ENCODE measurements around the gene EML4.
"Not testable (repeated sequence)": the region's sequence is repeated elsewhere in the genome, so short reads cannot be mapped to it uniquely, and the experiment has no call there.

Gene EML4

DNA sequence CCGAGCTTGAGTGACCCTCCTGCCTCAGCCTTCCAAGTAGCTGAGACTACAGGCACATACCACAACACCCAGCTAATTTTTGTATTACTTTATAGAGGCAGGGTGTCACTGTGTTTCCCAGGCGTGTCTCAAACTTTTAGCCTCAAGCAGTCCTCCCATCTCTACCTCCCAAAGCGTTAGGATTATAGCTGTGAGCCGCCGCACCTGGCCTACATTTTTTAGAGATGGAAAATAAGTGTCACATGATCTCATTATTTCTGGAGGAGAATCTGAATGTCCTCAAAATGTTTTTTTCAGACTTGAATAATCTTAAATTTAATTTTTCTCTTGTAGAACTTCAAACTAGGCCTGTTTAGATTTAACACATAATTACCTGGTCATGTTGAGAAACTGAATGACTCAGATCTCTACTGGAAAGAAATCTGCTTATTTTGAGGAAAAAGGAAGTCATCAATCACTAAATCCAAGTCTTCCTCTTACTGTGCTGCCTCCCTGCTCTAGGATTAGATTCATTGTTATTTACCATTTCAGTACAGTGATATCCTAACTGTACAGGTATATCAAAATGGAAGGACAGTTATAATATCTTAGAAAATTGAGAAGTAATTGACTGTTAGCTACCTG, 99.5 kb downstream of the EML4 start:
- no peak for DNase-seq

DNA sequence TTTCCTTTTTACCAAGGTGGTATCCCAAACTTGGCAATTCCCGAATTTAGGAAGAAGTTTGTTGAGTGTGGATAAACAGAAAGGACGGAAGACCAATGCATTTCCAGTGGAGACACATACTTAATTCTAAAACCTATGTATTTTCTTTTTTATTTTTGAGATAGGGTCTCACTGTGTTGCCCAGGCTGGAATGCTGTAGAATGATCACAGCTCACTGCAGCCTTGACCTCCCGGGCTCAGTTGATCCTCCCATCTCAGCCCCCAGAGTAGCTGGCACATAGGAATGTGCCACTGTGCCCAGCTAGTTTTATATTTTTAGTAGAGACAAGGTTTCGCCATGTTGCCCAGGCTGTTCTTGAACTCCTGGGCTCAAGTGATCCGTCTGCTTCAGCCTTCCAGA, 101.6 kb downstream of the EML4 start:
- no peak for DNase-seq

DNA sequence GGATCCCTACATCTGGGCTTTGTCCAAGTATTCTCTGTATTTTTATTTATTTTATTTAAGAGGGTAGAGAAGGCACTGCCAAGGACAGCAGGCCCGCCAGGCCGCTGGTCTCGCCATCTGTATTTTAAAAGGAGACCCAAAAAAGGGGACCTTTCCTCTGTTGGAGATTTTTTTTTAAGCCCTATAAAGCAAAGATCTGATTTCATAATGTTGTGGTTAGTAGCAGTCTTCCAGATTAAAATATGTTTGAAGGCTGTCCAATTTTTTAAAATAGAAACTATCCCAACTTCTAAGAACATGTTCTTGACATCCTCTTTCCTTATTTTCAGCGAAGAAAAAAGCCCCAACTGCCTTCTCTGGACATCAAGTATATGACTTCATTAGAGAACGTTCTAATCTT, 102.1 kb downstream of the EML4 start:
- not testable (repeated sequence) for DNase-seq

DNA sequence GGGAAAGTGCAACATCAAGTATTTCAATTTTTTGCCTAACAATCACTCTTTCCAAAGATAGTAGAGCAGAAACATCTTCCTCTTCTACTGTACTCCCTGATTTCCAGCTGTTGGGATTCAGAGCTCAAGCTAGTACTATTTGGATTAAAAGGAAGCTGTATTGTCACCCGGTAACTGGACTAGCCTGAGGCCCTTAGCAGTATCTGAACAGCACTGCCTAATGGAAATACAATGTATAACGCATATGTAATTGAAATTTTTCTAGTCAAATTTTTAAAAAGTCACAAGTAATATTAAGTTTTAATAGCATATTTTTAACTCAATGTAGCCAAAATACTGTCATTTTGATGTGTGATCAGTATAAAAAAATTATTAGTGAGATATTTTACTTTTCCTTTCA, 105.7 kb downstream of the EML4 start:
- no peak for DNase-seq

DNA sequence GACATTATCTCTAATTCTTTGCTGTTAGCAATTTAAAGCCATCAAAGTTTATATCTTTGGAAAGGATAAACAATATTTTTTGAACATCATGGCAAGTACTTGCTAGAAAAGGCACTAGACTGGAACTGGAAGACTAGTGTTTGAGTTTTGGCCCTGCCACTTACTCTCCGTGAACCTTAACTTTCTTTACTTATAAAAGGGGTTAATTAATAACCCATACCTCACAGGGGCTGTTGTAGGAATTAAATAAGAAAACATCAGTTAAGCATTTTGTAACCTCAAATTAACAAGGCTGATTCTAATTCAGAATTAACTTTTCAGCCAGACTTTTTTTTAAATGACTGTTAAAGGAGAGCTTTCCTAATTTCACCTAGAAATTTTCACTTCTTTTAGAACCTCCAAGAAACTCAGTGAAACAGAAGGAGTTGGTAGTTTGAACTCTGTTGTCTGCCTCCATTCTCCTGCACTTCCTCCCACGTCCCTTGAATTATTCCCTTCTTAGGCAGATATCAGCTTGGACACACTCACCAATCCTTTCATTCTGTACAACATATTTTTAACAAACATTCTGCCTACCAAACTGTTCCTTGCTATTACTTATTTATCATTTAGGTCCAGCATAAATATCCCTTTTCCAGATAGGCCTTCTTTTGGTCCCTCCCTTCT, 112.4 kb downstream of the EML4 start:
- no peak for DNase-seq

DNA sequence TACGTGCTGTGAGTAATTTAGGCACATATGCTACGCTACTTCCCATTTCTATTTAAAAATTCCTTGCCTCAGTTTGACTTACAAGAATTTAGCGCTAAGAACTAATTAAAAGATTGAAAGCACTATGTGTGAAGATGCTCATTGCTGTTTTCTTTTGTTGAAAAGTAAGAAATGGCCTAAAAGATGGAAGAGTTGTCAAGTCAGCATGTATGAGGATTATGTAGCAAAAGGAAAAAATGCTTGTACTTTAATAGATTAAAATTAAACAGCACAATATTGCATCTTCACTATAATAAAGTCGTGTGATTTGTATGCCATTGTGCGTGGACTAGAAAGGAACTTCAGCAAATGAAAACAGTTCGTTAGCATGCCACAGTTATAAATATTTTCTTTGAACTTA, 114.9 kb downstream of the EML4 start:
- no peak for DNase-seq

DNA sequence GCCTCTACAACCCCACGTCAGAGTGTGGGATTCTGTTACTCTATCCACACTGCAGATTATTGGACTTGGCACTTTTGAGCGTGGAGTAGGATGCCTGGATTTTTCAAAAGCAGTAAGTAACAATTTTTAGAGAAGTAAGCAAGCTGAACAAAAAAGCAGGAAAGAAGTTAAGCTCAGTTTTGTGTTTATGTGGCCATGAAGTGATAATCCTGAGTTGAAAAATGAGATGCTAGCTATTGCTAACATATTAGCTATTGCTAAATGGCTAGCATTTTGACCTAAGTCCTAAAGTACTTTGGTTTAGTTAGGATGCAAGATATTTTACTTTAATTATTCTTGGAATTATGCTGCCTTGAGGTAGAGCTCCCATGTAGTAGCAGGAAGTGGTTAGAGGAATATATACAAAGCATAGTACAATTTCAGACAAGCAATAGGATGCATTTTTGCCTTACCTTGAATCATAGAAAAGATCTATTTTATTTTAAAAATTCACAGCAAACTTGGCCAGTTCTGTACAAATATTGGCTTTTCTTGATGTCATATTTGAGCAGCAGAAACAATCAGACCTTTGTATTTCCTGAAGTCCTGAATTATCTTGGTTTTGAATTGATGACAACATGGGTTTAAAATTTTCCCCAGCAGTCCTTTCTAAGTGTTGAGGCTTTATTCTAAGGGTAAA, 117.3 kb downstream of the EML4 start:
- DNase-seq, result no peak

DNA sequence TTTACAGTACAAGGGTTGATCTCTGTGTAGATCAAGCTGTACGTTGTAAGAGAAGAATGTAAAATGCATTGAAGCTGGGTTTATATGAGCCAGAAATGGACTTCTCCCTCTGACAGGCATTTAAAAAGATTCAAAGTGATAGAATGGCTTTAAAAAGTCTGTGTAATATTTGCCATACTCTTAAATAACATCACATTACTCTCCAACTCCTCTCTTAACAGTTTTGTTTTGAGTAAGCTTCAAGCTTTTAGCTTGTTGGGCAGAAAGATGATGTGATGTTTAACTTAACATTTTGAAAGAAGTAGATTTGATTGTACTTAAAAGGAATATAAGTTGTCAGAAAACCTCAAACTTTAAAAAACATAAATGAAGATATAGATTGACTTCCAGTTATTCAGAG, 119.7 kb downstream of the EML4 start:
- no peak for DNase-seq

DNA sequence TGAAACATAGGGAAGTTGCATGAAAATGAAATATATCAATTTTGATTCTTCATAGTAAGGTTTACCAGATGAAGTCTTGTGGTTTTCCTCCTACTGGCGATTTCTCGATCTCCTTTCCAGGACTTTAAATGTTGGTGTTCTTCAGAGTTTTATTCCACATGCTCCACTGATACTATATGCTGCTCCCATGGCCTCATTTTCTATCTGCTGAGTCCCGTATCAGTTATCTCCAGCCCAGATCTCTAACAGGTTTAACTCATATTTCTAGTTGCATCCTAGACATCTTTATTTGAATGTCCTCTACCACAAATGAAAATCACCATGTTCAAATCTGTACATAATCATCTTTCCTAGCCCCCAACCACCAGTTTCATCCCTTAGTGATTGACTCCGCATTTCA, 120.1 kb downstream of the EML4 start:
- no peak for DNase-seq

DNA sequence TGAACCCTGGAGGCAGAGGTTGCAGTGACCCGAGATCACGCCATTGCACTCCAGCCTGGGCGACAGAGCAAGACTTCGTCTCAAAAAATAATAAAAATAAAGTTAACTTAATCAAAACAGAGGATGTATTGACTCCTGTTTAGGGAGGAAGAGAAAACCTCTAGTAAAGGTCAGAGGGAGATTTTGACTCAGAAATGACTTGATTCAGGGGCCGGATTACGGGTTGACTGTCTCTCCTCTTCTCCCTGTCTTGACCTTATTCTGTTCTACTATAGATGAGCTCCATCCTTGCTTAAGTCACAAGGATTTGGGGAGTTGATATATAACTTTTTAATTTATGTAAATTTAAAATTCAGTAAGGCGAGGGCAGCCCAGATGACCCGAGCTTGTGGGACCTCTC, 120.9 kb downstream of the EML4 start:
- no peak for DNase-seq

DNA sequence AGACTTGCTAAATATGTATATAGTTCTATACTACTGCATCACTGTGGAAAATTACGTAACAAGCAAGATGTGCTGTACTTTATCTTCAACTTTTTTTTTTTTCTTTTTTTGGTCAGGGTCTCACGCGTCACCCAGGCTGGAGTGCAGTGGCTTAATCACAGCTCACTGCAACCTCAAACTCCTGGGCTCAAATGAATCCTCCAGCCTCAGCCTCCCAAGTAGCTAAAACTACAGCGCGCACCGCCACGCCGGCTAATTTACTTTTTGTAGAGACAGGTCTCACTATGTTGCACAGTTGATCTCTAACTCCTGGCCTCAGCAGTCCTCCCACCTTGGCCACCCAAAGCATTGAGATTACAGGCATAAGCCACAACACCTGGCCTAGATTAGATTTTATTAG, 123.9 kb downstream of the EML4 start:
- DNase-seq, result no peak

DNA sequence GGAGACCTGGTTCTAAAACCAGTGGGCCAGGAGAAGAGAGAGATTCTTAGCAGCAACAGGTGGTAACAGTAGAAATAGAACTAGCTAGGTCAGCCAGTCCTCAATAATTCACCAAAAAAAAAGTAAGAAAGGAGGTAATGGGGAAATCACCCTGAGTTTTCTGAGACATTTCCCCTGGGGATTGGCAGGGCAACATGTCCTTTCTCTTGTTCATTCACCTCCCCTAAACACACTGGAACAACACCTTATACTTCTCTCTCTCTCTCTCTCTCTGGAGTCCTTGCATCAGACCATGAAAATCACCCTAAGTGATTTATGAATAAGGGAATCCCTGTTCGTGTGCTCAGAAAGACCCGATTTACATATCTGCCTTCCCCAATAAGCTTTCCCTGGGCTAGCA, 127.1 kb downstream of the EML4 start:
- DNase-seq, result no peak

DNA sequence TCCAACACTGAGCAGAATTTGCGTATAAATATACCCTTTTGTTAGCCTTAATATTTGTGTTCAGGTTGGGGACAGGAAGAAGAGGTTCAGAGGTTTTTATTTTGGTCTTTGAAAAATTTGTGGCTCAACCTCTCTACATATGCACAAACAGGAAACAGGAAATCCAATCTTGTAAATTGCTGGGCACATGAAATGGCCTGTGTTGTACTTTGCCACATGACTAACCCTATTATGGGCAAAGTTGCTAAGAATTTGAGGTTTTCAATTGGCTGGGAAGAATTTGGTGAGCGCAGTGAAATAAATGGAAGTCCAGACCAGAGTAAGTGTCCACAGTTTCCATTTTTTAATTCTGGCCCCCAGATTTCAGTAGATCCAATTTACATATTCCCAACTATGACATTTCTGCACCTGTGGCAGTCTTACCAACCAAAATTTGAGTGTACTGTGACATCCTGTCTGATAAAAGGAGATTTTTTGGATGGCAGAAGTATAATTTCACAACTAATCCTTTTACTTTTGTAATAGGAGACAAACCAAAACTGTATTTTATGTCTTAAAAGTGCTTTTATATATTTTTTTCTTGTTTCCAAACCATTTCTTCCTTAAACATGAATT, 128.3 kb downstream of the EML4 start:
- no peak for DNase-seq

DNA sequence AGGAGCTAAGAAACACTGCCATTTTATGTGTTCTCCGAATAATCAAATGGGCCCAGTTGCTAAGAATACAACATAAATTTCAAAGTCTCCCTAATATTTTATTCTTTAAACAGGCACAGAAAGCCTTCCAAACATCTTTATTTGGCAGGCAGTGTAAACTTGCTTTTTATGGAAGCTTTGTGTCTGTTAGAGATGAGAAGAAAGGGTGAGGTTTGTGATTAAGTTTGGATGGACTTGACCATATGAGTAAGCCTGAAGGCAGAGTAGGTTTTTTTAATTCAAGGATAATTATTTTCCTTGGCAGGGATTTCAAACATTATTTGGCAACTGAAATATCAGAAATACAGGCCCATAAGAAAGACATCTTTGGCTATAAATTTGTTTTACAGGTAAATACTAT, 129.0 kb downstream of the EML4 start:
- DNase-seq, result no peak

DNA sequence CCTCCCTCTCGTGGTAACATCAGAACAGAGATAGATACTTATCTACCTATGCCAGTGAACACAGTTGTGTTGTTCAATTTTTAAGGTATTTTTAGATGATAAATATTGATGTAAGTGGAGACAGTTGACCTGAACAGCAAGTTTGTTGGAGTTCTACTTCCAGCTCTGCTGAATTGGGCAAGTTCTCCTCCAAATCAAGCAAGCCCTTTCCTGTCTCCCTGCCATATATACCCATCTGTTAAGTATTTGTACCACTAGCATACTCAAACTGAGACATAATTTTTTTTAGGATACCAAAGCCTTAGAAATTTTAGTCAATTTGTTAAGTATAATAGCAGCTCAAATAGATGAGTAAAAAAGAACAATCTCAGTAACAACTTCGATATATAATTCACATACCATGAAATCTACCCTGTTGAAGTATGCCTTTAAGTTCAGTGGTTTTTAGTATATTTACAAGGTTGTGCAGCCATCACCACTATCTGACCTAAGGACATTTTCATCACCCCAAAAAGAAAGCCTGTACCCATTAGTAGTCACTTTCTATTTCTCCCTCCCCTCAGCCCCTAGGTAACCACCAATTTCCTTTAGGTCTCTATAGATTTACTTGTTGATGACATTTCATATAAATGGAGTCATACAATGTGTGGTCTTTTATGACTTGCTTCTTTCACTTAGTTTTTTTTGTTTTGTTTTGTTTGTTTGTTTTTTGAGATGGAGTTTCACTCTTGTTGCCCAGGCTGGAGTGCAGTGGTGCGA, 130.0 kb downstream of the EML4 start:
- DNase-seq, result no peak

DNA sequence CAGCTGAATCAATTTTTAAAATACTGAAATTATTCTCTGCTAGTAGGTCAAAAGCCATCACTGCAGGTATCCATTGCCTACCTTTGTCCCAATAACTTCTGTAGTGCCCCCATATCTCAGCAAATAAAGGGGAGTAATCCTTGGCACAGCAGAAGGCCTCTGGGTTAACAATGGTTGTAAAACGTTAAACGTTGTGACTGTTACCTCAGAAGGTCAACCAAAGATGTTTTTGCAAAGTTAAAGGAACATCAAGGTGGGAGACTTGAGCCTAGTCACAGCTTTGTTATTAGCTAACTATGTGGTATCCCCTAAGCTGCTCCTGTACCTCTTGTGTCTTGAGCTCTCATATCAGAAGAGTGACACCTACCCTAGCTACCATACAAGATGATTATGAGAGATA, 131.4 kb downstream of the EML4 start:
- DNase-seq, result no peak

DNA sequence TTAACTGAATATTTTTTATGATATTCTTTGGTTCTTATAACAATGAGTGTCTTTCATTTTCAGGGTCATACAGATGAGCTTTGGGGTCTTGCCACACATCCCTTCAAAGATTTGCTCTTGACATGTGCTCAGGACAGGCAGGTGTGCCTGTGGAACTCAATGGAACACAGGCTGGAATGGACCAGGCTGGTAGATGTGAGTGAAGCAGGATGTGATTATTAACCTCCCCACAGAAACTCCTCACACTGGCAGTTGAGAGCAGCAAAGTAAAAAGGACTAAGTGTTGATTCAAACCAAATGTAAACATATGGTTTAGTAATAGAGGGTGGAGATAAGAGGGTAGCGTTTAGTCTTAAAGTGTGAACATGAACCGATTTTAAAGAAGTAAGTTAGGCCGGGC, 134.1 kb downstream of the EML4 start:
- DNase-seq, result no peak

DNA sequence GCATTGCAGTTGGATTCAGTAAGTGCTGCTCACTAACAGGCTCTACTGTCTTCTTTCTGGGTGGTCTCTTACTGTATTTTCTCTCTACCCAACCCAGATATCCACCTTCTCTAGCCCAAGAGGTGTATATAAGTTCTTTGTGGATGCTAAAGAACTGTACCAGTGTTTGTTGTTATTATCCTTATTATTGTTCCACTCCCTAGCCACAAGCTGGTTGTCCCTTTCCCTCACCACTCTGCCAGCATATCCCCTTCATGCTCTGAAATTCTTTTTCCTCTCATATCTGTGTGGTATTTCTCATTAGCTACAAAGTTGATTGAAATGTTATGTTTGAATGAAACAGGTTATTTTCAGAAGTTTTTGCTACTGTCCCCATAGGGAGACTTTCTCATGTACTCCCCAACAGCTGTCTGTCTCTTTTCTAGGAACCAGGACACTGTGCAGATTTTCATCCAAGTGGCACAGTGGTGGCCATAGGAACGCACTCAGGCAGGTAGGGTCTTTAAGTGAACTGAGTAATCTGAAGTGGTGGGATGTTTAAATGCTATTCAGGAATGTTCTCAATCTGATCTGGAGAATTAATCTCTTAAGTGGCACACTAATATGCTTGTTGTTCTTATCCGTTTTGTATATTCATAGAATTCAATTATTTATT, 135.0 kb downstream of the EML4 start:
- no peak for DNase-seq

DNA sequence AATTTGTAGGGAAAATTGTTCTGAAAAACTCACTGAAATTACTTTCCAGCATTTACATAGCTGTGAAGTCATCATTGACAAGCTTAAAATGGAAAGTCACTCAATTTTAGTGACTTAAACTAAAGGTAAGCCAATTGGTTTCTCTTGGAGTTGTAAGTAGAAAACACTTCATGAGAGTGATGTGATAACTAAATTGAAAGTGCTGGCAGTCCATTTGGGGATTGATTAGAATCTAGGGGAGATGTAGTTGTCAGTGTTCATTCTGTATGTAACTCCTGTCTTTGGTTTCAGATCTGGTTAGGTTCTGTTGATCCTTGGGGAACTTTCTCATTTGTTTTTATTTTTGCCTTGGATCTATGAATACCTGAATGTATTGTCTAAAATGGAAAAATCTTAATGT, 138.0 kb downstream of the EML4 start:
- no peak for DNase-seq

DNA sequence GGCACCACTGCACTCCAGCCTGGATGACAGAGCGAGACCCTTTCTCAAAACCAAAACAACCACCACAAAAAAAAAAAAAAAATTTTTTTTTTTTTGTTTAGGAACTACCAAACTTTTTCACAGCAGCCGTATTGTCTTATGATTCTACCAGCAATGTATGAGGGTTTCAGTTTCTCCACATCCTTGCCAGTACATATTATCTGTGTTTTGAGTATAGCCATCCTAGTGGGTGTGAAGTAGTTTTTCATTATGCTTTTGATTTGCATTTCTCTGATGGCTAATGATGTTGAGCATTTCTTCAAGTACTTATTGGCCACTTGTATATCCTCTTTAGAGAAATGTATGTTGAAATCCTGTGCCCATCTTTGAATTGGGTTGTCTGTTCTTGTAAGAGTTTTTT, 140.2 kb downstream of the EML4 start:
- no peak for DNase-seq

DNA sequence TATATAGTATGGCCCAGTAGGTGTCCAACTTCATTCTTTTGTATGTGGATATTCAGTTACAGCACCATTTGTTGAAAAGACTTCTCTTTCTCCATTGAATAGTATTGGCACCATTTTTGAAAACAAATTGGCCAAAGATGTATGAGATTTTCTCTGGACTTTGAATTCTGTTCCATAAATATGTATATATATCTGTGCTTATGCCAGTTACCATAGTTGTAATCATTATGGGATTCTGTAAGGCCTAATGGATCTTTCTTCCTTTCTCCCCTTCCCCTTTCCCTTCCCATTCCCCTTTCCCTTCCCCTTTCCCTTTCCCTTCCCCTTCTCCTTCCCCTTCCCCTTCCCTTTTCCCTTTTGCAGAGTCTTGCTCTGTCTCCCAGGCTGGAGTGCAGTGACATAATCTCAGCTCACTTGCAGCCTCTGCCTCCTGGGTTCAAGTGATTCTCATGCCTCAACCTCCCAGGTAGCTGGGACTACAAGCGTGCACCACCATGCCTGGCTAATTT, 140.9 kb downstream of the EML4 start:
- DNase-seq, result no peak

DNA sequence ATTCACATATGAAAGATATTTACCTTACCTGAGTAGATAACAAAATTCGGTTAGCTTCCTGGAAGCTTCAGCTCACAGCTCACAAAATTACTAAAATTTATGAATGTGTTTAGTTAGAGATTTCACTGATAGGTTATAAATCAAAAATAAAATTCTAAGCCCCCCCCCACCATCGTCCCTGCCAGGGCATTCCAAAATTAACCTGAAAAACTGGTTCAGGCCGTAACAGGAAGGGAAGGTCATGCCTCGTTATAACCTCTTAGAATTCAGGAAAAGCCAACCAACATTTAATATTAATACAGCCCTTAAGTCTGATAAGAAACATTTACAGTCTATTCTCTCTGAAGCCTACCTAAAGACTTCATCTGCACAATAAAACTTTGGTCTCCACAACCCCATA, 143.0 kb downstream of the EML4 start:
- DNase-seq, result no peak
